ENCODE data around the gene TMEM178B. TPM values are rescaled to one million over a fixed set of nuclear protein-coding genes. Genes with fewer than 3 reads are reported as not detected.

Gene TMEM178B
- total RNA-seq, 6 experiments from 2014 or later, result under 0.01 to 0.53 (median 0.13) TPM; not detected in 2

- no peak for DNase-seq
- H3K4me3 ChIP-seq, result no peak overlapping the region
- intact Hi-C loops (cut with DNase I), result no loop called here
- H3K27me3 ChIP-seq, result no peaks in the 10 kb centered on the region
- H3K36me3 ChIP-seq, result no peaks in the 10 kb centered on the region
- WGBS (ENCODE audit: insufficient coverage, low coverage, low lambda C conversion rate, missing lambda C conversion rate), result 82% methylated on average over 4 of the region's 5 CpGs
- no peaks in the 10 kb centered on the region for H3K4me1 ChIP-seq
- H3K27ac ChIP-seq, result no peak overlapping the region
- no peaks in the 10 kb centered on the region for H3K9me3 ChIP-seq
- TF ChIP-seq POLR2A (IDR thresholded peaks at IDR 0.05) (no peak), CTCF (IDR thresholded peaks at IDR 0.05) (no peak)
- ATAC-seq, result no peak
Measured at GRCh38 chr7:141370178-141370577, 296.3 kb downstream of the TMEM178B start.

GRCh38 chr7:141370650-141371049 is 296.8 kb downstream of the TMEM178B start:
- Histone ChIP-seq H3K9me3 (no peaks in the 10 kb centered on the region), H3K27ac (no peak overlapping the region), H3K27me3 (no peaks in the 10 kb centered on the region), H3K4me1 (no peaks in the 10 kb centered on the region), H3K36me3 (no peaks in the 10 kb centered on the region), H3K4me3 (no peak overlapping the region)
- ATAC-seq (no peak), DNase-seq (no peak)
- TF ChIP-seq CTCF (IDR thresholded peaks at IDR 0.05), result no peak
- TF ChIP-seq POLR2A (IDR thresholded peaks at IDR 0.05), result no peak
- intact Hi-C loops (cut with DNase I), result no loop called here
- WGBS (ENCODE audit: insufficient coverage, low coverage, low lambda C conversion rate, missing lambda C conversion rate), result 83% methylated on average over 3 of the region's 5 CpGs

- no peak for DNase-seq
- intact Hi-C loops (cut with DNase I), result no loop called here
- TF ChIP-seq POLR2A (IDR thresholded peaks at IDR 0.05), result no peak
- TF ChIP-seq CTCF (IDR thresholded peaks at IDR 0.05), result no peak
Measured at GRCh38 chr7:141374425-141374824, 300.6 kb downstream of the TMEM178B start.

GRCh38 chr7:141375442-141375841 is 301.6 kb downstream of the TMEM178B start:
- 50% methylated on average over 2 of the region's 2 CpGs for WGBS (ENCODE audit: insufficient coverage, low coverage, low lambda C conversion rate, missing lambda C conversion rate)
- Histone ChIP-seq H3K27ac (no peak overlapping the region), H3K27me3 (no peaks in the 10 kb centered on the region), H3K4me3 (no peak overlapping the region), H3K9me3 (no peaks in the 10 kb centered on the region), H3K36me3 (no peaks in the 10 kb centered on the region), H3K4me1 (no peaks in the 10 kb centered on the region)
- ATAC-seq, result no peak
- intact Hi-C loops (cut with DNase I), result no loop called here
- TF ChIP-seq CTCF (IDR thresholded peaks at IDR 0.05) (no peak), POLR2A (IDR thresholded peaks at IDR 0.05) (no peak)
- no peak for DNase-seq

More at GRCh38 chr7:141374425-141374824, 300.6 kb downstream of the TMEM178B start:
- Histone ChIP-seq H3K4me3 (no peak overlapping the region), H3K36me3 (no peaks in the 10 kb centered on the region), H3K4me1 (no peaks in the 10 kb centered on the region), H3K9me3 (no peaks in the 10 kb centered on the region), H3K27me3 (no peaks in the 10 kb centered on the region), H3K27ac (no peak overlapping the region)
- no peak for ATAC-seq
- 98% methylated on average over 4 of the region's 9 CpGs for WGBS (ENCODE audit: insufficient coverage, low coverage, low lambda C conversion rate, missing lambda C conversion rate)

- Histone ChIP-seq H3K27me3 (no peaks in the 10 kb centered on the region), H3K4me1 (no peaks in the 10 kb centered on the region), H3K9me3 (no peaks in the 10 kb centered on the region), H3K4me3 (no peak overlapping the region), H3K27ac (no peak overlapping the region), H3K36me3 (no peaks in the 10 kb centered on the region)
- intact Hi-C loops (cut with DNase I), result no loop called here
- DNase-seq (no peak), ATAC-seq (no peak)
- WGBS (ENCODE audit: insufficient coverage, low coverage, low lambda C conversion rate, missing lambda C conversion rate), result 63% methylated on average over 4 of the region's 4 CpGs
- TF ChIP-seq CTCF (IDR thresholded peaks at IDR 0.05) (no peak), POLR2A (IDR thresholded peaks at IDR 0.05) (no peak)
Measured at GRCh38 chr7:141377906-141378305, 304.0 kb downstream of the TMEM178B start.

All from right lobe of liver (tissue), 6 donors.